Esophagus muscularis mucosa (tissue), 3 donors: ENCODE results near the gene WEE2.

ENCODE experiments used
- POLR2A ChIP-seq: fragments of 450-650 bp; IDR thresholded peaks from one replicate; pipeline ENCODE4 v1.6.1; 2017; ENCODE audit warnings: antibody characterized with exemption, moderate library complexity, mild to moderate bottlenecking, low read depth
- TF ChIP-seq, protein P1 (sequence below), 3 experiments: fragments of 200-600 bp in 2 of 3; fragments of 450-650 bp in 1 of 3; sonication (generic) in 2 of 3; IDR thresholded peaks; one replicate each; pipeline ENCODE4 v1.5.1; 2017 to 2019; ENCODE audit warnings: antibody characterized with exemption in 3 of 3, mild to moderate bottlenecking in 2 of 3, moderate library complexity in 1 of 3

DNA sequence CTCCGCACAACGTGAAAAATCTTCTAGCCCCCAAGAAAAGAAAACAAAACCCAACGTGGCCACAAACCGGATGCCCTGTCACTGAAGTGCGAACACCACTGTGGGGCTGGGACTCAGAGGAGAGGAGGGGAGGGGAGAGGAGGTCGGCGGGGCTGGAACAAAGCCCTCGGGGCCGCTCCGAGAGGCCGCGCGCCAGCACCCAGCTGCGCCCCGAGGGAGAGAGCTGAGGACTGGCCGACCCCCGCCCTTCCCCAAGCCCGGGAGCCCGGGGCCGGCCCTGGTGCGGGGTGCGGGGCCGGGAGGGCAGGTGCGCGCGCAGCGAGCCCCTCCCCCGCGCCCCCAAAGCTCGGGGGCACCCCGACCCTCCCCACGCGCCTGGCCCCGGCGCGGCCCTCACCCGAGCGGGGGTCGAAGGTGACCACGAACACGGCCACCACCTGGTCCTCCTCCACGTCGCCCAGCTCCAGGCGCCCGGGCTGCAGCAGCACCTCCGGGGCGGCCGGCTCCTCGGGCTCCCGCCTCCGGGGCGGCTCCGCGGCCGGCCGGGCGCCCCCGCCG, 6.6 kb upstream of the WEE2 start:
- TF ChIP-seq, protein P1, sequence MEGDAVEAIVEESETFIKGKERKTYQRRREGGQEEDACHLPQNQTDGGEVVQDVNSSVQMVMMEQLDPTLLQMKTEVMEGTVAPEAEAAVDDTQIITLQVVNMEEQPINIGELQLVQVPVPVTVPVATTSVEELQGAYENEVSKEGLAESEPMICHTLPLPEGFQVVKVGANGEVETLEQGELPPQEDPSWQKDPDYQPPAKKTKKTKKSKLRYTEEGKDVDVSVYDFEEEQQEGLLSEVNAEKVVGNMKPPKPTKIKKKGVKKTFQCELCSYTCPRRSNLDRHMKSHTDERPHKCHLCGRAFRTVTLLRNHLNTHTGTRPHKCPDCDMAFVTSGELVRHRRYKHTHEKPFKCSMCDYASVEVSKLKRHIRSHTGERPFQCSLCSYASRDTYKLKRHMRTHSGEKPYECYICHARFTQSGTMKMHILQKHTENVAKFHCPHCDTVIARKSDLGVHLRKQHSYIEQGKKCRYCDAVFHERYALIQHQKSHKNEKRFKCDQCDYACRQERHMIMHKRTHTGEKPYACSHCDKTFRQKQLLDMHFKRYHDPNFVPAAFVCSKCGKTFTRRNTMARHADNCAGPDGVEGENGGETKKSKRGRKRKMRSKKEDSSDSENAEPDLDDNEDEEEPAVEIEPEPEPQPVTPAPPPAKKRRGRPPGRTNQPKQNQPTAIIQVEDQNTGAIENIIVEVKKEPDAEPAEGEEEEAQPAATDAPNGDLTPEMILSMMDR (IDR thresholded peaks at IDR 0.05), result no peak
- TF ChIP-seq POLR2A, result no peak
